Neural progenitor cell (in vitro differentiated cells): ENCODE data around the gene NELFCD. TPM values are rescaled to one million over a fixed set of nuclear protein-coding genes. Genes with fewer than 3 reads are reported as not detected.

Experiments used
- DNase-seq: peaks from one replicate; pipeline ENCODE4 v3.0.0-alpha.2; 2016; ENCODE audit warnings: low spot score
- H2AFZ ChIP-seq: fragments of 200-600 bp; sonication (generic); replicated peaks from 2 replicates; pipeline ENCODE4 v1.6.1; 2016; ENCODE audit warnings: antibody characterized with exemption
- H3F3A ChIP-seq: fragments of 200-600 bp; sonication (generic); 2 replicates; pipeline ENCODE4 v1.6.1; 2016; ENCODE audit warnings: antibody characterized with exemption, low read depth
- H3K27ac ChIP-seq: fragments of 200-600 bp; sonication (generic); 2 replicates; pipeline ENCODE4 v1.5.1; 2016; ENCODE audit warnings: mild to moderate bottlenecking
- H3K27me3 ChIP-seq: fragments of 200-600 bp; sonication (generic); 2 replicates; pipeline ENCODE4 v1.6.1; 2016; ENCODE audit warnings: mild to moderate bottlenecking, moderate library complexity
- H3K36me3 ChIP-seq: fragments of 200-600 bp; sonication (generic); 2 replicates; pipeline ENCODE4 v1.5.1; 2016
- H3K4me1 ChIP-seq: fragments of 200-600 bp; sonication (generic); 2 replicates; pipeline ENCODE4 v1.6.1; 2016; ENCODE audit warnings: mixed run types
- H3K4me2 ChIP-seq: fragments of 200-600 bp; sonication (generic); 2 replicates; pipeline ENCODE4 v1.6.1; 2016
- H3K4me3 ChIP-seq: fragments of 200-600 bp; sonication (generic); 2 replicates; pipeline ENCODE4 v1.5.1; 2016
- H3K79me2 ChIP-seq: fragments of 200-600 bp; sonication (generic); 2 replicates; pipeline ENCODE4 v1.6.1; 2016; ENCODE audit warnings: low read depth
- H3K9ac ChIP-seq: fragments of 200-600 bp; sonication (generic); 2 replicates; pipeline ENCODE4 v1.6.1; 2016
- H3K9me3 ChIP-seq: fragments of 200-600 bp; sonication (generic); 2 replicates; pipeline ENCODE4 v1.5.1; 2016; ENCODE audit warnings: low read depth
- H4K20me1 ChIP-seq: fragments of 200-600 bp; sonication (generic); 2 replicates; pipeline ENCODE4 v1.6.1; 2016; ENCODE audit warnings: low read depth
- H3K27ac Mint-ChIP-seq: 3 replicates; pipeline ENCODE4 v1.8.0; 2021; ENCODE audit warnings: mixed read lengths
- H3K27me3 Mint-ChIP-seq: 2 replicates; pipeline ENCODE4 v1.8.0; 2022; ENCODE audit warnings: low read depth, mild to moderate bottlenecking, inconsistent platforms, moderate library complexity, mixed read lengths; ENCODE audit not compliant: insufficient read depth
- H3K36me3 Mint-ChIP-seq: 3 replicates; pipeline ENCODE4 v1.8.0; 2021; ENCODE audit warnings: mixed read lengths
- H3K4me1 Mint-ChIP-seq: 3 replicates; pipeline ENCODE4 v1.8.0; 2021; ENCODE audit warnings: mixed read lengths
- H3K4me3 Mint-ChIP-seq: 3 replicates; pipeline ENCODE4 v1.8.0; 2021; ENCODE audit warnings: mild to moderate bottlenecking, moderate library complexity, mixed read lengths
- H3K9me3 Mint-ChIP-seq: 3 replicates; pipeline ENCODE4 v1.8.0; 2020; ENCODE audit warnings: mixed read lengths
- EZH2 ChIP-seq: fragments of 200-600 bp; sonication (generic); IDR thresholded peaks from 2 replicates; pipeline ENCODE4 v1.6.1; 2017; ENCODE audit warnings: antibody characterized with exemption, mild to moderate bottlenecking, moderate library complexity
- EZH2phosphoT487 ChIP-seq: fragments of 200-600 bp; sonication (generic); IDR thresholded peaks from 2 replicates; pipeline ENCODE4 v1.6.1; 2017; ENCODE audit warnings: antibody characterized with exemption
- total RNA-seq: library from RNA; depleted of rRNA; stranded (reverse); fragments of >200 nt; gene quantifications from 2 replicates; pipeline ENCODE4 v1.2.3, GENCODE V29; 2015; ENCODE audit warnings: low replicate concordance
- TF ChIP-seq, protein P1 (sequence below): fragments of 200-600 bp; sonication (generic); IDR thresholded peaks from 2 replicates; pipeline ENCODE4 v1.5.1; 2017; ENCODE audit warnings: antibody characterized with exemption, mild to moderate bottlenecking

The NELFCD gene
- total RNA-seq, 1 donor from 2014 or later = 58.9 TPM

DNA sequence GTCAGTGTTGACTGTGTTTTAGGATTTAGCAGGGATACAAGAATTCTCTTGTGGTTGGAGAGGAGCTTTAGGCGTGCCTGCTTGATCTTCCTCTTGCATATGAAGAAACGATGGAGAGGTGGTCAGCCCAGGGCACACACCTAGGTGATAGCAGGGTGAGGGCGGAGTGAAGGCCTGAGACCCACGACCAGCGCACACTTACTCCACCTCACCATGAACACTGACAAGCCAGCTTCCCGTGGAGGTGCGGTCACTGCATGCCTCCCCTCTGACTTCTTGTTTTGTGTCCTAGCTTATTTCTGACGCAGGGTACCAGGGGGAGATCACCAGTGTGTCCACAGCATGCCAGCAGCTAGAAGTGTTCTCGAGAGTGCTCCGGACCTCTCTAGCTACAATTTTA, 8.1 kb downstream of the NELFCD start:
- Histone ChIP-seq H3K4me2 (no peak overlapping the region), H3K9ac (no peak overlapping the region), H3F3A (no peaks in the 10 kb centered on the region), H3K79me2 (peaks cover 17% of the 10 kb centered on the region), H3K27me3 (no peaks in the 10 kb centered on the region), H3K9me3 (no peaks in the 10 kb centered on the region), H4K20me1 (peaks cover 20% of the 10 kb centered on the region), H3K4me3 (no peak overlapping the region), H3K27ac (no peak overlapping the region), H2AFZ (no peak overlapping the region), H3K4me1 (no peaks in the 10 kb centered on the region), H3K36me3 (peaks cover 9% of the 10 kb centered on the region)
- DNase-seq = no peak
- Mint-ChIP-seq H3K4me1 (peaks cover under 1% of the 10 kb centered on the region), H3K4me3 (no peak overlapping the region), H3K27me3 (peaks cover 2% of the 10 kb centered on the region), H3K9me3 (no peaks in the 10 kb centered on the region), H3K27ac (no peak overlapping the region), H3K36me3 (peaks cover 33% of the 10 kb centered on the region)
- TF ChIP-seq, protein P1, sequence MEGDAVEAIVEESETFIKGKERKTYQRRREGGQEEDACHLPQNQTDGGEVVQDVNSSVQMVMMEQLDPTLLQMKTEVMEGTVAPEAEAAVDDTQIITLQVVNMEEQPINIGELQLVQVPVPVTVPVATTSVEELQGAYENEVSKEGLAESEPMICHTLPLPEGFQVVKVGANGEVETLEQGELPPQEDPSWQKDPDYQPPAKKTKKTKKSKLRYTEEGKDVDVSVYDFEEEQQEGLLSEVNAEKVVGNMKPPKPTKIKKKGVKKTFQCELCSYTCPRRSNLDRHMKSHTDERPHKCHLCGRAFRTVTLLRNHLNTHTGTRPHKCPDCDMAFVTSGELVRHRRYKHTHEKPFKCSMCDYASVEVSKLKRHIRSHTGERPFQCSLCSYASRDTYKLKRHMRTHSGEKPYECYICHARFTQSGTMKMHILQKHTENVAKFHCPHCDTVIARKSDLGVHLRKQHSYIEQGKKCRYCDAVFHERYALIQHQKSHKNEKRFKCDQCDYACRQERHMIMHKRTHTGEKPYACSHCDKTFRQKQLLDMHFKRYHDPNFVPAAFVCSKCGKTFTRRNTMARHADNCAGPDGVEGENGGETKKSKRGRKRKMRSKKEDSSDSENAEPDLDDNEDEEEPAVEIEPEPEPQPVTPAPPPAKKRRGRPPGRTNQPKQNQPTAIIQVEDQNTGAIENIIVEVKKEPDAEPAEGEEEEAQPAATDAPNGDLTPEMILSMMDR = no peak
- TF ChIP-seq EZH2 (no peak), EZH2phosphoT487 (no peak)

DNA sequence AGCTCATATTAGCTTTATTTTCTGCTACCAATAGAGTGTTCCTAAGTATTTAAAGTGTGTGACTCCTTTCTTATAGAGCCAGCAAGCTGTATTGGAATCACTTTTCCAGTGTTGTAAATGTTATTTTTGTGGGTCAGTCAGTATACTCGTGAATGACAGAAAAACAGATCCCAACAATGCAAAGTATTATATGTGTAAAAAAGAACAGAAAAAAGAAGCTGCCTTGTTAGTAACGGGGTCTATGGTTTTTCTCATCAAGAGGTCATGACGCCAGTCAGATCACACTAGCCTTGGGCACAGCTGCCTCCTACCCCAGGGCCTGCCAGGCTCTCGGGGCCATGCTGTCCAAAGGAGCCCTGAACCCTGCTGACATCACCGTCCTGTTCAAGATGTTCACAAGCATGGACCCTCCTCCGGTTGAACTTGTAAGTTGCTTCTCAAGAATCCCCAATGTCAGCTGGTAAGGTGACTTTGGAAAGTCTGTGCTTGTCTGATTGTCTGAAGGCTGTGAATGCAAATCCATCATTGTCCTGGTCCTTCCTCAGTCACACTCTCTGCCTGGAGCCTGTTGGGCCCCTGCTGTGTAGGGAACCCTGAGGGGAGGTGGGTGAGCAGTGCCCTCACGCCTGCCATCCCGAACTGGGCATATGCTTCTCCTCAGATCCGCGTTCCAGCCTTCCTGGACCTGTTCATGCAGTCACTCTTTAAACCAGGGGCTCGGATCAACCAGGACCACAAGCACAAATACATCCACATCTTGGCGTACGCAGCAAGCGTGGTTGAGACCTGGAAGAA, 9.8 kb downstream of the NELFCD start:
- Histone ChIP-seq H2AFZ (no peak overlapping the region), H3F3A (no peaks in the 10 kb centered on the region), H3K27ac (no peak overlapping the region), H3K9me3 (no peaks in the 10 kb centered on the region), H4K20me1 (peaks cover 10% of the 10 kb centered on the region), H3K36me3 (peaks cover 9% of the 10 kb centered on the region), H3K79me2 (peaks cover under 1% of the 10 kb centered on the region), H3K4me3 (no peak overlapping the region), H3K4me1 (no peaks in the 10 kb centered on the region), H3K27me3 (no peaks in the 10 kb centered on the region), H3K4me2 (no peak overlapping the region), H3K9ac (no peak overlapping the region)
- Mint-ChIP-seq H3K36me3 (peaks cover 39% of the 10 kb centered on the region), H3K4me3 (no peak overlapping the region), H3K27me3 (peaks cover 2% of the 10 kb centered on the region), H3K9me3 (no peaks in the 10 kb centered on the region), H3K4me1 (no peaks in the 10 kb centered on the region), H3K27ac (no peak overlapping the region)
- TF ChIP-seq EZH2phosphoT487 (no peak), EZH2 (no peak)
- TF ChIP-seq, protein P1 = no peak
- no peak for DNase-seq

DNA sequence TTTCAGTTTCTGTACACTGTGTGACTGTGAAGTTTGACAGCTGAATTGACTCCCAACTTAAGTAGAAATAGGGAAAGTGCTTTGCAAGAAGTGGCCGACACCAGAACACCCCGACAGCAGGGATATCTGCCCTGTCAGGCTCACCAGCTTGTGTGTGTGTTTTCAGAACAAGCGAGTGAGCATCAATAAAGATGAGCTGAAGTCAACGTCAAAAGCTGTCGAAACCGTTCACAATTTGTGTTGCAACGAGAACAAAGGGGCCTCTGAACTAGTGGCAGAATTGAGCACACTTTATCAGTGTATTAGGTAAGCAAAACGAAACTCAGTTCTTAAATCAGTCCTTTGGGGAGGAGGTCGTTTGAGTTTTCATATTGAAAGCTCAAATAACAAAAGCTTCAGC, 10.7 kb downstream of the NELFCD start:
- Histone ChIP-seq H3K4me2 (no peak overlapping the region), H3K27ac (no peak overlapping the region), H3K79me2 (no peaks in the 10 kb centered on the region), H3K4me3 (no peak overlapping the region), H3K4me1 (no peaks in the 10 kb centered on the region), H3F3A (no peaks in the 10 kb centered on the region), H3K36me3 (peaks cover 9% of the 10 kb centered on the region), H4K20me1 (peaks cover 4% of the 10 kb centered on the region), H3K27me3 (no peaks in the 10 kb centered on the region), H3K9ac (no peak overlapping the region), H2AFZ (no peak overlapping the region), H3K9me3 (no peaks in the 10 kb centered on the region)
- no peak overlapping the region for H3K27ac Mint-ChIP-seq
- no peak overlapping the region for H3K4me3 Mint-ChIP-seq
- no peaks in the 10 kb centered on the region for H3K4me1 Mint-ChIP-seq
- no peaks in the 10 kb centered on the region for H3K9me3 Mint-ChIP-seq
- TF ChIP-seq, protein P1 = no peak
- H3K36me3 Mint-ChIP-seq = peaks cover 42% of the 10 kb centered on the region
- no peak for DNase-seq
- peaks cover 2% of the 10 kb centered on the region for H3K27me3 Mint-ChIP-seq
